HEK293 (cell line): ENCODE data around the gene NF2.
A peak's percentile ranks its signal among the peaks of the same experiment; 100 is the strongest.

Experiments used
- CTCF ChIA-PET: fragments of 350-600 bp; formaldehyde crosslinking; extraction: SDS; loops from one replicate; lab custom pipeline; 2021; ENCODE audit warnings: antibody characterized with exemption; lab: Yijun Ruan, JAX
- POLR2A ChIA-PET: fragments of 300-600 bp; formaldehyde crosslinking; extraction: SDS; loops from one replicate; lab custom pipeline; 2020; ENCODE audit warnings: antibody characterized with exemption, inconsistent platforms; lab: Yijun Ruan, JAX
- H3K27ac ChIP-seq: fragments of 200-500 bp; sonication (Bioruptor generic); 2 replicates; pipeline ENCODE4 v1.5.1; 2014; ENCODE audit warnings: low read depth, low read length, control low read depth, inconsistent platforms; ENCODE audit errors: extremely low read depth
- H3K36me3 ChIP-seq, 2 experiments: fragments of 200-500 bp in 1 of 2; sonication (Bioruptor generic) in 1 of 2; 1 replicate in 1 of 2; 2 replicates in 1 of 2; pipeline ENCODE4 v1.5.1; 2014 to 2017; ENCODE audit warnings: inconsistent platforms in 2 of 2, low read length in 2 of 2; ENCODE audit not compliant: control insufficient read depth in 2 of 2, insufficient read depth in 1 of 2
- H3K4me1 ChIP-seq: fragments of 200-500 bp; sonication (Bioruptor generic); 2 replicates; pipeline ENCODE4 v1.5.1; 2014; ENCODE audit warnings: mild to moderate bottlenecking, low read length, inconsistent platforms; ENCODE audit not compliant: control insufficient read depth, insufficient read depth
- H3K4me3 ChIP-seq: 2 replicates; pipeline ENCODE4 v1.5.1; 2011; ENCODE audit warnings: low read depth, mild to moderate bottlenecking, control low read depth, low read length, moderate library complexity
- H3K9me3 ChIP-seq: fragments of 200-500 bp; sonication (Bioruptor generic); 2 replicates; pipeline ENCODE4 v1.5.1; 2014; ENCODE audit warnings: low read depth, low read length, inconsistent platforms; ENCODE audit not compliant: control insufficient read depth, insufficient read depth
- HIC1 ChIP-seq: fragments of 450-650 bp; formaldehyde crosslinking; IDR thresholded peaks from 2 replicates; pipeline ENCODE4 v1.5.1; 2016; ENCODE audit warnings: missing biosample characterization, missing genetic modification characterization
- ZBTB26 ChIP-seq: fragments of 450-650 bp; formaldehyde crosslinking; optimal IDR thresholded peaks from 2 replicates; pipeline ENCODE3; 2016; ENCODE audit warnings: missing biosample characterization, mild to moderate bottlenecking, missing genetic modification characterization
- ZNF138 ChIP-seq: fragments of 450-650 bp; formaldehyde crosslinking; IDR thresholded peaks from 2 replicates; pipeline ENCODE4 v1.5.1; 2016; ENCODE audit warnings: missing biosample characterization, missing genetic modification characterization, borderline replicate concordance
- ZNF157 ChIP-seq: fragments of 450-650 bp; formaldehyde crosslinking; IDR thresholded peaks from 2 replicates; pipeline ENCODE4 v1.5.1; 2016; ENCODE audit warnings: missing biosample characterization, missing genetic modification characterization
- ZNF280C ChIP-seq: fragments of 450-650 bp; formaldehyde crosslinking; IDR thresholded peaks from 2 replicates; pipeline ENCODE4 v1.5.1; 2016; ENCODE audit warnings: missing biosample characterization, missing genetic modification characterization
- ZNF335 ChIP-seq: fragments of 450-650 bp; formaldehyde crosslinking; conservative IDR thresholded peaks from 2 replicates; pipeline ENCODE4 v1.5.1; 2016; ENCODE audit warnings: missing biosample characterization, missing genetic modification characterization
- ZNF398 ChIP-seq: fragments of 450-650 bp; formaldehyde crosslinking; IDR thresholded peaks from 2 replicates; pipeline ENCODE4 v1.5.1; 2017; ENCODE audit warnings: missing biosample characterization, missing genetic modification characterization
- ZNF521 ChIP-seq: fragments of 450-650 bp; formaldehyde crosslinking; IDR thresholded peaks from 2 replicates; pipeline ENCODE4 v1.5.1; 2017; ENCODE audit warnings: missing biosample characterization, mild to moderate bottlenecking, missing genetic modification characterization

The NF2 gene

GRCh38 chr22:29717789-29718188, 114.4 kb downstream of the NF2 start (continued):
- TF ChIP-seq ZNF280C (no peak), ZNF521 (tag by site-specific recombination) (no peak)

GRCh38 chr22:29718949-29719898, 115.8 kb downstream of the NF2 start:
- no peaks in the 10 kb centered on the region for H3K36me3 ChIP-seq
- ChIA-PET POLR2A (interaction anchor here (1.2 to 1.6 kb wide), 2 partner anchors 10 to 17 kb away, joined by 3 to 5 read pairs; no protein-coding TSS in a partner anchor), CTCF (interaction anchor here (1.5 kb wide), 1 partner anchor 369 kb away, joined by 7 read pairs; no protein-coding TSS in a partner anchor)
- H3K4me3 ChIP-seq = no peak overlapping the region; the same call in 1 of the 2 replicates
- H3K27ac ChIP-seq = no peak overlapping the region
- no peaks in the 10 kb centered on the region for H3K4me1 ChIP-seq
- TF ChIP-seq HIC1 (tag by site-specific recombination) (peak; percentile 50; the same call in 1 of the 2 replicates), ZNF157 (tag by site-specific recombination) (no peak), ZNF398 (0 out of 2 replicates have a peak, but pooled peaks have one; percentile 10), ZNF138 (tag by site-specific recombination) (no peak), ZNF335 (tag by site-specific recombination) (peak; percentile 46)
- TF ChIP-seq, all 188 proteins: peak for 3
- no peaks in the 10 kb centered on the region for H3K9me3 ChIP-seq

GRCh38 chr22:29719899-29720645, 116.6 kb downstream of the NF2 start, which contains the start of gene CABP7:
TSS of gene CABP7 (plus strand) at chr22:29720003. CDS start at chr22:29720425, 422 bp downstream.
- no peaks in the 10 kb centered on the region for H3K9me3 ChIP-seq
- TF ChIP-seq ZBTB26 (tag by site-specific recombination) = peak; percentile 16
- TF ChIP-seq ZNF138 (tag by site-specific recombination) = no peak
- TF ChIP-seq, all 188 proteins: peak for 1
- no peaks in the 10 kb centered on the region for H3K36me3 ChIP-seq
- H3K4me3 ChIP-seq = peak within 1 kb of the TSS; percentile 27
- POLR2A ChIA-PET = no interaction called here
- no peak within 1 kb of the TSS for H3K27ac ChIP-seq
- no peaks in the 10 kb centered on the region for H3K4me1 ChIP-seq
- CTCF ChIA-PET = interaction anchor here (0.6 kb wide), 1 partner anchor 18 kb away, joined by 4 read pairs; no protein-coding TSS in a partner anchor
